IMR-90 (cell line): ENCODE measurements around the gene DEF6. TPM values are rescaled to one million over a fixed set of nuclear protein-coding genes. Genes with fewer than 3 reads are reported as not detected.
A peak's percentile ranks its signal among the peaks of the same experiment; 100 is the strongest.

Experiments used
- ATAC-seq: fragments of 200-7000 bp; cut with Tn5 transposase; 2 replicates; pipeline ENCODE4 v1.9.1; 2020; ENCODE audit warnings: low read depth, mild to moderate bottlenecking, moderate library complexity
- BruUV-seq: library from RNA; stranded (reverse); fragments of 400-500 nt; replicated peaks from 2 replicates; lab custom pipeline; 2021; lab: Mats Ljungman, UMichigan
- CTCF ChIA-PET: fragments of 300-600 bp; formaldehyde crosslinking; extraction: SDS; loops from one replicate; lab custom pipeline; 2021; ENCODE audit warnings: antibody characterized with exemption; lab: Yijun Ruan, JAX
- POLR2A ChIA-PET: fragments of 300-600 bp; sonication (Branson Sonifier 250); formaldehyde crosslinking; loops from one replicate; lab custom pipeline; 2022; ENCODE audit warnings: antibody characterized with exemption; ENCODE audit not compliant: unreplicated experiment; lab: Charles Lee
- DNase-seq: peaks from one replicate; pipeline ENCODE4 v3.0.0; 2013
- H2AFZ ChIP-seq: replicated peaks from 2 replicates; pipeline ENCODE3; 2013; ENCODE audit warnings: low read length, mild to moderate bottlenecking; ENCODE audit not compliant: poor library complexity
- H2AK5ac ChIP-seq: 2 replicates; pipeline ENCODE4 v1.6.1; 2013; ENCODE audit warnings: low read depth, low read length, inconsistent platforms
- H2AK9ac ChIP-seq: replicated peaks from 2 replicates; pipeline ENCODE3; 2013; ENCODE audit warnings: mild to moderate bottlenecking, low read depth, low read length, moderate library complexity; ENCODE audit not compliant: poor library complexity
- H2BK120ac ChIP-seq: 2 replicates; pipeline ENCODE4 v1.6.1; 2013; ENCODE audit warnings: low read depth, low read length, inconsistent platforms
- H2BK15ac ChIP-seq: 3 replicates; pipeline ENCODE4 v1.6.1; 2013; ENCODE audit warnings: low read depth, low read length, inconsistent platforms
- H2BK20ac ChIP-seq: 2 replicates; pipeline ENCODE4 v1.6.1; 2013; ENCODE audit warnings: low read depth, mild to moderate bottlenecking, inconsistent platforms, low read length, moderate library complexity
- H2BK5ac ChIP-seq: 2 replicates; pipeline ENCODE4 v1.6.1; 2013; ENCODE audit warnings: mild to moderate bottlenecking, low read depth, low read length, inconsistent platforms; ENCODE audit not compliant: poor library complexity, severe bottlenecking
- H3K14ac ChIP-seq: replicated peaks from 2 replicates; pipeline ENCODE4 v1.6.1; 2013; ENCODE audit warnings: low read depth, low read length, inconsistent platforms
- H3K18ac ChIP-seq: 2 replicates; pipeline ENCODE4 v1.6.1; 2013; ENCODE audit warnings: low read depth, low read length, control low read depth
- H3K23ac ChIP-seq: 2 replicates; pipeline ENCODE4 v1.6.1; 2013; ENCODE audit warnings: low read depth, low read length, inconsistent platforms
- H3K27ac ChIP-seq: 2 replicates; pipeline ENCODE4 v1.5.1; 2013; ENCODE audit warnings: mild to moderate bottlenecking, control low read depth, low read length; ENCODE audit not compliant: insufficient read depth
- H3K27me3 ChIP-seq: 2 replicates; pipeline ENCODE4 v1.6.1; 2013; ENCODE audit warnings: low read length; ENCODE audit not compliant: control insufficient read depth, insufficient read depth
- H3K36me3 ChIP-seq: 2 replicates; pipeline ENCODE4 v1.6.1; 2013; ENCODE audit warnings: low read length, mixed read lengths; ENCODE audit not compliant: control insufficient read depth, insufficient read depth
- H3K4ac ChIP-seq: 2 replicates; pipeline ENCODE4 v1.6.1; 2013; ENCODE audit warnings: low read depth, low read length, inconsistent platforms
- H3K4me1 ChIP-seq: 2 replicates; pipeline ENCODE4 v1.6.1; 2013; ENCODE audit warnings: low read length, mixed read lengths; ENCODE audit not compliant: control insufficient read depth, insufficient read depth
- H3K4me2 ChIP-seq: 2 replicates; pipeline ENCODE4 v1.6.1; 2013; ENCODE audit warnings: low read depth, mild to moderate bottlenecking, control low read depth, low read length, moderate library complexity
- H3K4me3 ChIP-seq: 2 replicates; pipeline ENCODE4 v1.5.1; 2013; ENCODE audit warnings: low read depth, mild to moderate bottlenecking, control low read depth, low read length, moderate library complexity; ENCODE audit not compliant: insufficient read depth
- H3K56ac ChIP-seq: 2 replicates; pipeline ENCODE4 v1.6.1; 2013; ENCODE audit warnings: low read length, inconsistent platforms; ENCODE audit not compliant: insufficient read depth; ENCODE audit errors: extremely low read depth
- H3K79me1 ChIP-seq, 2 experiments: 2 replicates each; pipeline ENCODE4 v1.6.1; 2013; ENCODE audit warnings: low read length in 2 of 2, inconsistent platforms in 1 of 2, low read depth in 1 of 2
- H3K9ac ChIP-seq: 2 replicates; pipeline ENCODE4 v1.6.1; 2013; ENCODE audit warnings: low read depth, low read length, control low read depth
- H3K9me1 ChIP-seq: 2 replicates; pipeline ENCODE4 v1.6.1; 2013; ENCODE audit warnings: low read length, inconsistent platforms; ENCODE audit not compliant: insufficient read depth
- H3K9me3 ChIP-seq: 2 replicates; pipeline ENCODE4 v1.6.1; 2013; ENCODE audit warnings: low read length; ENCODE audit not compliant: control insufficient read depth, insufficient read depth
- H4K20me1 ChIP-seq: 2 replicates; pipeline ENCODE4 v1.6.1; 2013; ENCODE audit warnings: low read length, inconsistent platforms; ENCODE audit not compliant: insufficient read depth
- H4K5ac ChIP-seq: 2 replicates; pipeline ENCODE4 v1.6.1; 2013; ENCODE audit warnings: mild to moderate bottlenecking, low read depth, low read length, control low read depth
- H4K8ac ChIP-seq, 2 experiments: 2 replicates each; pipeline ENCODE4 v1.6.1; 2013; ENCODE audit warnings: low read depth in 2 of 2, low read length in 2 of 2, control low read depth in 1 of 2, inconsistent platforms in 1 of 2
- H4K91ac ChIP-seq: 2 replicates; pipeline ENCODE4 v1.6.1; 2013; ENCODE audit warnings: low read depth, low read length, inconsistent platforms; ENCODE audit not compliant: insufficient read depth
- CHD1 ChIP-seq: IDR thresholded peaks from 2 replicates; pipeline ENCODE4 v1.6.1; 2012; ENCODE audit warnings: low read depth, low read length, improper control_type of control experiment
- FOS ChIP-seq: fragments of 150-350 bp; IDR thresholded peaks from 2 replicates; pipeline ENCODE4 v1.6.1; 2016; ENCODE audit warnings: low read depth, low read length
- MAZ ChIP-seq: IDR thresholded peaks from 2 replicates; pipeline ENCODE4 v1.6.1; 2012; ENCODE audit warnings: low read depth, mild to moderate bottlenecking, low read length, improper control_type of control experiment, moderate library complexity, borderline replicate concordance
- POLR2A ChIP-seq: IDR thresholded peaks from 2 replicates; pipeline ENCODE4 v1.6.1; 2012; ENCODE audit warnings: mild to moderate bottlenecking, low read depth, low read length
- RFX5 ChIP-seq: IDR thresholded peaks from 2 replicates; pipeline ENCODE4 v1.8.0; 2012; ENCODE audit warnings: low read depth, mild to moderate bottlenecking, low read length, moderate library complexity
- WGBS, 2 experiments: methylation state at CpG; one replicate each; pipeline versions ENCODE4 v1.1.5 to v1.1.7; 2013; ENCODE audit warnings: missing lambda C conversion rate in 2 of 2; ENCODE audit not compliant: insufficient read length in 1 of 2; ENCODE audit errors: extremely low coverage in 2 of 2; 5-methylcytosine and 5-hydroxymethylcytosine counted together
- dilution Hi-C: fragments of 300-500 bp; cut with HindIII; formaldehyde crosslinking; loops from one replicate; pipeline ENCODE4 v1.14.3; 2018; ENCODE audit warnings: low sequenced_read_pairs; ENCODE audit not compliant: unreplicated experiment
- in situ Hi-C: fragments of 300-500 bp; cut with MboI; formaldehyde crosslinking; loops from 3 replicates; pipeline ENCODE4 v1.14.3; 2019; ENCODE audit warnings: low sequenced_read_pairs, inconsistent platforms, mixed read lengths
- intact Hi-C: fragments of 100-400 bp; cut with micrococcal nuclease; formaldehyde crosslinking; loops from 2 replicates; pipeline ENCODE4 v1.10.0; 2022
- polyA plus RNA-seq, 3 experiments: library from polyadenylated mRNA; depleted of rRNA; stranded (reverse); fragments of >200 nt; gene quantifications; 2 replicates each; pipeline ENCODE4 v1.2.3, GENCODE V29; 2012; ENCODE audit warnings: low replicate concordance in 1 of 3
- total RNA-seq: library from RNA; depleted of rRNA; stranded (reverse); fragments of >200 nt; gene quantifications from 2 replicates; pipeline ENCODE4 v1.2.3, GENCODE V29; 2012

DEF6 gene
- total and polyA plus RNA-seq, 2 of the 4 experiments (the other 2 are of a cell fraction) = 2.5 to 4.2 TPM

GRCh38 chr6:35288834-35289233, 8.8 kb upstream of the DEF6 start:
- Histone ChIP-seq H3K4ac (no peak overlapping the region), H4K91ac (no peak overlapping the region), H3K9me3 (no peaks in the 10 kb centered on the region), H4K20me1 (peaks cover 12% of the 10 kb centered on the region), H3K79me1 (no peaks in the 10 kb centered on the region), H3K9me1 (peaks cover 17% of the 10 kb centered on the region), H2BK15ac (no peak overlapping the region), H2BK120ac (no peak overlapping the region), H4K8ac (no peak overlapping the region), H2BK5ac (no peak overlapping the region), H3K36me3 (peaks cover 55% of the 10 kb centered on the region), H3K4me1 (peaks cover 16% of the 10 kb centered on the region), H3K56ac (no peak overlapping the region), H3K4me2 (no peak overlapping the region), H3K9ac (no peak overlapping the region), H3K14ac (no peak overlapping the region), H3K23ac (no peak overlapping the region), H3K18ac (no peak overlapping the region), H3K27ac (no peak overlapping the region), H3K4me3 (no peak overlapping the region), H2AK5ac (no peak overlapping the region), H4K5ac (no peak overlapping the region), H3K27me3 (no peaks in the 10 kb centered on the region), H2AK9ac (no peak overlapping the region), H2BK20ac (no peak overlapping the region), H2AFZ (no peak overlapping the region)
- ATAC-seq (no peak), DNase-seq (no peak)
- no CpG with 5 or more reads among the region's 4 CpGs for WGBS, 2 experiments
- dilution Hi-C loops (no loop called here), in situ Hi-C loops (no loop called here), intact Hi-C loops (loop anchor here (1.0 kb wide), 1 partner anchor 30 kb away; the partner anchor contains the start of gene ZNF76)
- CTCF ChIA-PET = interaction anchor here (1.4 kb wide), 1 partner anchor 48 kb away, joined by 3 read pairs; no protein-coding TSS in a partner anchor
- BruUV-seq = TSS peak; percentile 34
- POLR2A ChIA-PET = no interaction called here
- TF ChIP-seq FOS = no peak
- TF ChIP-seq RFX5 = no peak
- no peak for TF ChIP-seq POLR2A
- no peak for TF ChIP-seq CHD1
- no peak for TF ChIP-seq MAZ
